PFSK-1 (cell line): ENCODE measurements around the gene PDHB.

Source experiments
- FOXP2 ChIP-seq: optimal IDR thresholded peaks from 2 replicates; pipeline ENCODE3; 2011; ENCODE audit warnings: borderline replicate concordance, control low read depth, inconsistent platforms; ENCODE audit not compliant: insufficient read depth; ENCODE audit errors: extremely low read length, extremely low read depth
- POLR2AphosphoS5 ChIP-seq: IDR thresholded peaks from 2 replicates; pipeline ENCODE4 v1.6.1; 2012; ENCODE audit warnings: low read depth, mild to moderate bottlenecking, control low read depth, low read length, moderate library complexity
- TAF1 ChIP-seq: IDR thresholded peaks from 2 replicates; pipeline ENCODE4 v1.6.1; 2012; ENCODE audit warnings: low read length, control low read depth, borderline replicate concordance; ENCODE audit not compliant: insufficient read depth

- TF ChIP-seq FOXP2 (no peak), TAF1 (no peak), POLR2AphosphoS5 (no peak)
These were observed 18.5 kb upstream of the PDHB start for GRCh38 chr3:58452176-58452575.
